ENCODE results near the gene EMX2.

EMX2 gene

DNA sequence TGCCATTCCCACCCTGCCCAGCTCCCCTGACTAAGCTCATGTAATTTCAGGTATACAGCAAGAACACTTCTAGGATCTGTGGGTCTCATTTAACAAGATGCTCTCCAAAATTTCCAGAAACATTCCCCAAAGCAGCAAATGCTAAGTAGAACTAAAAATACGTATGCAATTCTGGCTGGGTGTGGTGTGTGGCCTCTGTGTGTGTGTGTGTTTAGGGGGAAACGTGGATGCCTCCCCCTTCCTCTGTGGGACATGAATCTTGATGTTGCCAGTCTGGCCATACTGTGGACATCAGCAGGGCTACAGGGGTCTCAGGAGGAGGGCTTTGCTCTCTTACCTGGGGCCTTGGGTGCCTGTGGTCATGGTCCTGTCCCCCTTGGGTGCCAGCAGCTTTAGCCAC lies 18.4 kb downstream of the EMX2 start:
- TF ChIP-seq ZNF624 (tag by site-specific recombination; IDR thresholded peaks at IDR 0.05) (no peak), ZNF707 (tag by site-specific recombination; IDR thresholded peaks at IDR 0.05) (no peak), ZNF544 (tag by site-specific recombination; IDR thresholded peaks at IDR 0.05) (no peak), MYNN (tag by site-specific recombination; IDR thresholded peaks at IDR 0.05; ENCODE audit: borderline replicate concordance) (no peak), ZNF157 (tag by site-specific recombination; IDR thresholded peaks at IDR 0.05) (no peak), GFI1B (tag by site-specific recombination; IDR thresholded peaks at IDR 0.05) (no peak), ZNF654 (tag by site-specific recombination; IDR thresholded peaks at IDR 0.05; ENCODE audit: low read depth) (no peak), ZNF114 (tag by site-specific recombination; IDR thresholded peaks at IDR 0.05) (no peak), ZNF571 (tag by site-specific recombination; IDR thresholded peaks at IDR 0.05) (no peak), ZNF214 (tag by site-specific recombination; IDR thresholded peaks at IDR 0.05; ENCODE audit: borderline replicate concordance) (no peak), ZNF548 (tag by site-specific recombination; IDR thresholded peaks at IDR 0.05) (no peak), GLI4 (tag by site-specific recombination; IDR thresholded peaks at IDR 0.05) (no peak), ZNF155 (tag by site-specific recombination; IDR thresholded peaks at IDR 0.05) (no peak), ZNF830 (tag by site-specific recombination; IDR thresholded peaks at IDR 0.05; ENCODE audit: low read depth) (no peak)
- TF ChIP-seq, protein P1, sequence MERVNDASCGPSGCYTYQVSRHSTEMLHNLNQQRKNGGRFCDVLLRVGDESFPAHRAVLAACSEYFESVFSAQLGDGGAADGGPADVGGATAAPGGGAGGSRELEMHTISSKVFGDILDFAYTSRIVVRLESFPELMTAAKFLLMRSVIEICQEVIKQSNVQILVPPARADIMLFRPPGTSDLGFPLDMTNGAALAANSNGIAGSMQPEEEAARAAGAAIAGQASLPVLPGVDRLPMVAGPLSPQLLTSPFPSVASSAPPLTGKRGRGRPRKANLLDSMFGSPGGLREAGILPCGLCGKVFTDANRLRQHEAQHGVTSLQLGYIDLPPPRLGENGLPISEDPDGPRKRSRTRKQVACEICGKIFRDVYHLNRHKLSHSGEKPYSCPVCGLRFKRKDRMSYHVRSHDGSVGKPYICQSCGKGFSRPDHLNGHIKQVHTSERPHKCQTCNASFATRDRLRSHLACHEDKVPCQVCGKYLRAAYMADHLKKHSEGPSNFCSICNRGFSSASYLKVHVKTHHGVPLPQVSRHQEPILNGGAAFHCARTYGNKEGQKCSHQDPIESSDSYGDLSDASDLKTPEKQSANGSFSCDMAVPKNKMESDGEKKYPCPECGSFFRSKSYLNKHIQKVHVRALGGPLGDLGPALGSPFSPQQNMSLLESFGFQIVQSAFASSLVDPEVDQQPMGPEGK (tag by site-specific recombination; IDR thresholded peaks at IDR 0.05), result no peak
- TF ChIP-seq, protein P2, sequence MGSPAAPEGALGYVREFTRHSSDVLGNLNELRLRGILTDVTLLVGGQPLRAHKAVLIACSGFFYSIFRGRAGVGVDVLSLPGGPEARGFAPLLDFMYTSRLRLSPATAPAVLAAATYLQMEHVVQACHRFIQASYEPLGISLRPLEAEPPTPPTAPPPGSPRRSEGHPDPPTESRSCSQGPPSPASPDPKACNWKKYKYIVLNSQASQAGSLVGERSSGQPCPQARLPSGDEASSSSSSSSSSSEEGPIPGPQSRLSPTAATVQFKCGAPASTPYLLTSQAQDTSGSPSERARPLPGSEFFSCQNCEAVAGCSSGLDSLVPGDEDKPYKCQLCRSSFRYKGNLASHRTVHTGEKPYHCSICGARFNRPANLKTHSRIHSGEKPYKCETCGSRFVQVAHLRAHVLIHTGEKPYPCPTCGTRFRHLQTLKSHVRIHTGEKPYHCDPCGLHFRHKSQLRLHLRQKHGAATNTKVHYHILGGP (tag by site-specific recombination; IDR thresholded peaks at IDR 0.05), result no peak
- TF ChIP-seq, protein P3, sequence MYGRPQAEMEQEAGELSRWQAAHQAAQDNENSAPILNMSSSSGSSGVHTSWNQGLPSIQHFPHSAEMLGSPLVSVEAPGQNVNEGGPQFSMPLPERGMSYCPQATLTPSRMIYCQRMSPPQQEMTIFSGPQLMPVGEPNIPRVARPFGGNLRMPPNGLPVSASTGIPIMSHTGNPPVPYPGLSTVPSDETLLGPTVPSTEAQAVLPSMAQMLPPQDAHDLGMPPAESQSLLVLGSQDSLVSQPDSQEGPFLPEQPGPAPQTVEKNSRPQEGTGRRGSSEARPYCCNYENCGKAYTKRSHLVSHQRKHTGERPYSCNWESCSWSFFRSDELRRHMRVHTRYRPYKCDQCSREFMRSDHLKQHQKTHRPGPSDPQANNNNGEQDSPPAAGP (tag by site-specific recombination; IDR thresholded peaks at IDR 0.05), result no peak
- TF ChIP-seq, protein P4, sequence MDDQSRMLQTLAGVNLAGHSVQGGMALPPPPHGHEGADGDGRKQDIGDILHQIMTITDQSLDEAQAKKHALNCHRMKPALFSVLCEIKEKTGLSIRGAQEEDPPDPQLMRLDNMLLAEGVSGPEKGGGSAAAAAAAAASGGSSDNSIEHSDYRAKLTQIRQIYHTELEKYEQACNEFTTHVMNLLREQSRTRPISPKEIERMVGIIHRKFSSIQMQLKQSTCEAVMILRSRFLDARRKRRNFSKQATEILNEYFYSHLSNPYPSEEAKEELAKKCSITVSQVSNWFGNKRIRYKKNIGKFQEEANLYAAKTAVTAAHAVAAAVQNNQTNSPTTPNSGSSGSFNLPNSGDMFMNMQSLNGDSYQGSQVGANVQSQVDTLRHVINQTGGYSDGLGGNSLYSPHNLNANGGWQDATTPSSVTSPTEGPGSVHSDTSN (CRISPR knock-in tag; IDR thresholded peaks at IDR 0.05), result no peak
- TF ChIP-seq, protein P5, sequence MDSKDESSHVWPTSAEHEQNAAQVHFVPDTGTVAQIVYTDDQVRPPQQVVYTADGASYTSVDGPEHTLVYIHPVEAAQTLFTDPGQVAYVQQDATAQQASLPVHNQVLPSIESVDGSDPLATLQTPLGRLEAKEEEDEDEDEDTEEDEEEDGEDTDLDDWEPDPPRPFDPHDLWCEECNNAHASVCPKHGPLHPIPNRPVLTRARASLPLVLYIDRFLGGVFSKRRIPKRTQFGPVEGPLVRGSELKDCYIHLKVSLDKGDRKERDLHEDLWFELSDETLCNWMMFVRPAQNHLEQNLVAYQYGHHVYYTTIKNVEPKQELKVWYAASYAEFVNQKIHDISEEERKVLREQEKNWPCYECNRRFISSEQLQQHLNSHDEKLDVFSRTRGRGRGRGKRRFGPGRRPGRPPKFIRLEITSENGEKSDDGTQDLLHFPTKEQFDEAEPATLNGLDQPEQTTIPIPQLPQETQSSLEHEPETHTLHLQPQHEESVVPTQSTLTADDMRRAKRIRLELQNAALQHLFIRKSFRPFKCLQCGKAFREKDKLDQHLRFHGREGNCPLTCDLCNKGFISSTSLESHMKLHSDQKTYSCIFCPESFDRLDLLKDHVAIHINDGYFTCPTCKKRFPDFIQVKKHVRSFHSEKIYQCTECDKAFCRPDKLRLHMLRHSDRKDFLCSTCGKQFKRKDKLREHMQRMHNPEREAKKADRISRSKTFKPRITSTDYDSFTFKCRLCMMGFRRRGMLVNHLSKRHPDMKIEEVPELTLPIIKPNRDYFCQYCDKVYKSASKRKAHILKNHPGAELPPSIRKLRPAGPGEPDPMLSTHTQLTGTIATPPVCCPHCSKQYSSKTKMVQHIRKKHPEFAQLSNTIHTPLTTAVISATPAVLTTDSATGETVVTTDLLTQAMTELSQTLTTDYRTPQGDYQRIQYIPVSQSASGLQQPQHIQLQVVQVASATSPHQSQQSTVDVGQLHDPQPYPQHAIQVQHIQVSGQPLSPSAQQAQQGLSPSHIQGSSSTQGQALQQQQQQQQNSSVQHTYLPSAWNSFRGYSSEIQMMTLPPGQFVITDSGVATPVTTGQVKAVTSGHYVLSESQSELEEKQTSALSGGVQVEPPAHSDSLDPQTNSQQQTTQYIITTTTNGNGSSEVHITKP (tag by site-specific recombination; IDR thresholded peaks at IDR 0.05), result no peak
- Histone ChIP-seq H3K4me1 (ENCODE audit: control insufficient read depth, insufficient read depth, low read length) (no peaks in the 10 kb centered on the region), H3K36me3 (ENCODE audit: control insufficient read depth in 2 of 2, insufficient read depth in 1 of 2, low read length in 2 of 2) (no peaks in the 10 kb centered on the region), H3K4me3 (ENCODE audit: low read depth, low read length) (no peak overlapping the region), H3K27ac (ENCODE audit: extremely low read depth, low read depth, low read length) (no peak overlapping the region), H3K9me3 (ENCODE audit: control insufficient read depth, insufficient read depth, low read depth, low read length) (no peaks in the 10 kb centered on the region)
- ChIA-PET POLR2A (no interaction called here), CTCF (no interaction called here)

All from HEK293 (cell line).